NCI-H2196 treated with DMSO at 0.1 percent for 48 hours (cell line): ENCODE data around the gene SMAD2.
A peak's percentile ranks its signal among the peaks of the same experiment; 100 is the strongest.

Experiments used
- DNase-seq: peaks from one replicate; lab custom pipeline; 2025; ENCODE audit not compliant: unreplicated experiment; lab: John Stamatoyannopoulos, UW

SMAD2 gene

GRCh38 chr18:47898696-47899095 is 31.8 kb downstream of the SMAD2 start:
- DNase-seq = no peak

- no peak for DNase-seq
Measured at GRCh38 chr18:47898055-47898454, 32.4 kb downstream of the SMAD2 start.

GRCh38 chr18:47895565-47896250 is 34.8 kb downstream of the SMAD2 start:
- DNase-seq = no peak

- no peak for DNase-seq
Measured at GRCh38 chr18:47893939-47894699, 36.3 kb downstream of the SMAD2 start.

GRCh38 chr18:47893047-47893446 is 37.4 kb downstream of the SMAD2 start:
- DNase-seq = no peak

- DNase-seq = no peak
Measured at GRCh38 chr18:47888156-47888555, 42.3 kb downstream of the SMAD2 start.

- no peak for DNase-seq
Measured at GRCh38 chr18:47887227-47887626, 43.2 kb downstream of the SMAD2 start.

GRCh38 chr18:47883771-47884413 is 46.6 kb downstream of the SMAD2 start:
- peak; percentile 67 for DNase-seq

- no peak for DNase-seq
Measured at GRCh38 chr18:47882641-47883040, 47.8 kb downstream of the SMAD2 start.

GRCh38 chr18:47881752-47882455 is 48.6 kb downstream of the SMAD2 start:
- DNase-seq = no peak

GRCh38 chr18:47881042-47881441 is 49.4 kb downstream of the SMAD2 start:
- DNase-seq = no peak

- DNase-seq = no peak
Measured at GRCh38 chr18:47877892-47878291, 52.6 kb downstream of the SMAD2 start.

GRCh38 chr18:47876813-47877212 is 53.6 kb downstream of the SMAD2 start:
- no peak for DNase-seq

- no peak for DNase-seq
Measured at GRCh38 chr18:47873625-47874024, 56.8 kb downstream of the SMAD2 start.

GRCh38 chr18:47872426-47872825 is 58.0 kb downstream of the SMAD2 start:
- no peak for DNase-seq

GRCh38 chr18:47871288-47871687 is 59.2 kb downstream of the SMAD2 start:
- no peak for DNase-seq

GRCh38 chr18:47870605-47871004 is 59.9 kb downstream of the SMAD2 start:
- DNase-seq = no peak

GRCh38 chr18:47868744-47869143 is 61.7 kb downstream of the SMAD2 start:
- no peak for DNase-seq

GRCh38 chr18:47865183-47865582 is 65.3 kb downstream of the SMAD2 start:
- DNase-seq = no peak

- no peak for DNase-seq
Measured at GRCh38 chr18:47863041-47863440, 67.4 kb downstream of the SMAD2 start.

GRCh38 chr18:47858607-47859006 is 71.9 kb downstream of the SMAD2 start:
- DNase-seq = no peak
